ENCODE measurements around the gene CACNB4.

CACNB4 gene

GRCh38 chr2:152089238-152089637 is 9.6 kb downstream of the CACNB4 start:
- no peak for DNase-seq

GRCh38 chr2:152088006-152088405 is 10.8 kb downstream of the CACNB4 start:
- DNase-seq, result no peak

DNA sequence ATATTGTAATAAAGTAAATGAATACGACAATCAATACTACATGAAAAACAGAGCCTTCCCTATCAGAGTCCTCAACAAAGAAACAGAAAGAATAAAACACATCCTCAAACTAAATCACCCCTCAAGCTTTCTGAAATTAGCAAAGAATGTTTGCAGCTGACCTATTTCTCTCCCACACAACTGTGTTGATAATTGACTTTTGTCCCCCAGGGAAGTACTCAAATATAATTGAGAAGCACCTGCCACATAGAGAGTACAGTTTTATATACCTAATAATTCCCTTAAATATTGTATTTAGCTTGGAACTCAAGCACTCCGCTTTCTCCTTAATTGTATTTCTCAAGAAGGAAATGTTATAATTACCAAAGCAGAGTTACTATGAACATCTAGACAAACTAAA is 12.6 kb downstream of the CACNB4 start:
- no peak for DNase-seq

DNA sequence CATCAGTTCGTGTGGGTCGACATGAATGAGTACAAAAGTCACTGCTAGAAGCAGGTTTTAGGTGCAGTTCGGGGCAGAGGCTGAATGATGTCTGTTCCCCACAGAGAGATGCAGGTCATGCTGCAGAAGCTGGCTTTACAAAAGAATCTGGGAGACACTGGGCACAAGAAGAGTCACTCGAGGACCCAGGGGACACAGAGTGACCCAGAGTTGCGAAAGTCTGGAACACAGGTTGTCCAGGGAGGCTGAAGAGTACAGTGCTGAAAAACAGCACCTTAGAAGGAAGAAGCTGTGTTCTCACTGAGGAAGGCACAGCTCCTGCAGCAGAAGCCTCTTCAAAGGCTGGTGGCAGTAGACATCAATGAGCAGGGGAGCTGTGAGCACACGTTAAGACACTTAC is 14.8 kb downstream of the CACNB4 start:
- DNase-seq, result no peak

- DNase-seq, result no peak
Measured at GRCh38 chr2:152083202-152083875, 15.5 kb downstream of the CACNB4 start.

DNA sequence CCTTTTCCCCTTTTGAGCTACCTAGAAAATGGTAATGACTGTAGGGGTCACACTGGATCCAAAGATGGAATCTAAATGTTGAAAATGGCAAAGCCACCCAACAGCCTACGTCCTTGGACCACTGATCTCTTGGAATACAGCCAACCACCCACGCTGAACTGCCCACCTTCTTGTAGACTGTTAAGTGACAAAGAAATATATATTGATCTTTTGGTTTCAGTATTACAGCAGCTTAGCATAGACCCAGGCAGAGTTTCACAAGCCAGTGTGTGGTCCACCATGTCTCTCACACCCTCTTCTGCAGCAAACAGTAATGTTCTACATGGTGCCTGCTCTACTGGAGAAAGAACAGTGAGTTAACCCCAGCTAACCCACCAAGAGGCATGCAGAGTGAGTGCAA is 20.2 kb downstream of the CACNB4 start:
- no peak for DNase-seq

DNA sequence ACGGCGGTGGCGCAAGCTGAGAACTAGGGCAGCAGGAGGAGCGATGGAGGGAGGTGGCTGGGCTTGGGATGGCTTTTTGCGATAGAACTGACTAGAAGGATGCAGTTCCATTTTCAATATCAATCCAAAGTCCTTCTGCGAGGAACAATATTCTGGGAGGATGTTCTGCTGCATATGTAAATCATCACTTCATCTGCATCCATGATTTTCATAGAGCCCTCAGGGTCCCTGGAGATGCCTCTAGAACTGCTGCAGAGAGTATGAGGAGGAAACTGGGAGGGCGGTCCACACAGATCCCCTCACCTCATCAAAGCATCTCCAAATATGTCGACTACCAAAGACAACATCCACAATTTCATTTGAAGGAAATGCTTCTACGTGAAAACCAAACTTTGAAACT is 20.8 kb downstream of the CACNB4 start:
- DNase-seq, result no peak

DNA sequence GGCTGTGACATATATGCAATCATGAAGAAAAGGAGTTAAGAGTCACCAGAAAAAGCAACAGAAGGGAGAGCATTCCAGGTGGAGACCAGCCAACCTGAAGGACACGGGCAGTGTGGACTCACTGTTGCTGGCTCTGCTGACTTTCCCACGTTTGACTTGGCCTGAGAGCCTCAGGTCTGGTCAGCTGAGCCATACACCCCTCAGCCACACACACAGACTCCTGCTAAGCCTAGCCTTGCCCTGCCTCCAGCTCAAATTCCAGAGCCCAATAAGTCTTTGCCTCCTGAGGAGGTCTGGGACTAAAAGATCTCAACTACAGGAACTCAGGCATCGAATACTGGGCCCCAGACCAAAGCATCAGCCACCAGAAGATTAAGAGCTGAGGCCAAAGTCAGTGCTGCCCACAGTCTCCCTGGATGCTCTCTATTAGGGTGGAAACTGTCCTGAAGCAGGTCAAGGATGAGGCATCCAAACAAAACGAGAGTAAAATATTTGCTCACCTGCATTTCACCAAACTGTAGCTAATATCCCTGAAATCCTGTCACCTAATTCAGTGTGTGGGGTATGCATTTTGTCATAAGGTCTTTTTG is 23.3 kb downstream of the CACNB4 start:
- DNase-seq, result no peak

DNA sequence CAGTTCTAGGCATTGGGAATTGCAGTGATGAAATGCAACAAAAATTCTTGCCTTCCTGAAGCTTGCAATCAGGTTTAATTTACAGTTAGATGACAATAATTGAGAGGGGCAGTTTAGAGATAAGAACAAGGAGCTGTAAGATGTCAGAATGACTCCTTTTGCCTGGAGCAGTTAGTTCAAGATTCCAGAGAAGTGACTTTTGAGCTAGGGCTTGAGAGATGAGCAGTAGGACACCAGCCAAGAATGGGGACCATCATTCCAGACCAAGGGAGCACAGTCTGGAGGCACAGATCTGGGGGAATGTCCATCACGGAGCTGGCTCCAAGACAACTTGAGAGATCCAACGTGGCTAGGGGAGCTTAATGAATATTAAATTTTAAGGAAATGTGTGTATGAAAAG is 26.8 kb downstream of the CACNB4 start:
- DNase-seq, result no peak

GRCh38 chr2:152071518-152071917 is 27.3 kb downstream of the CACNB4 start:
- DNase-seq, result no peak

GRCh38 chr2:152071092-152071491 is 27.8 kb downstream of the CACNB4 start:
- no peak for DNase-seq

DNA sequence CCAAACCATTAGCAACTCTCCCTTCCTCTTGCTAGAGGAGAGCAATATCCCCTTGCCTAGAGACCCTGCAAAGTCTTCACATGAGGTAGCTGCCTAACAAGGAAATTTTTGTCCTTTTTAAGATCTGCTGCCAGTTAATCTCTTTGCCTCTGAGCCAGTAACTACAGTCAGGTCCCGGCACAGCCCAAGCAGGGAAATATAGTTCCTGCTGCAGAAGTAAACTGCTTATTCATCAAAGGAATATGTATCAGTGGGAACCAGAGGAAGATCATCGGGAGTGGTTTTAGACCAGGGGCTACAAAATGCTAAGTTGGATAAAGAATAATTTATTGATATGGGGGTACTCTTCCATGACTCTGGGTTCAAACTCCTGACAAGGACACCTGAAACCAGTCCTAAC is 30.6 kb downstream of the CACNB4 start:
- no peak for DNase-seq

GRCh38 chr2:152067823-152068222 is 31.0 kb downstream of the CACNB4 start:
- no peak for DNase-seq

- no peak for DNase-seq
Measured at GRCh38 chr2:152065945-152066344, 32.9 kb downstream of the CACNB4 start.

DNA sequence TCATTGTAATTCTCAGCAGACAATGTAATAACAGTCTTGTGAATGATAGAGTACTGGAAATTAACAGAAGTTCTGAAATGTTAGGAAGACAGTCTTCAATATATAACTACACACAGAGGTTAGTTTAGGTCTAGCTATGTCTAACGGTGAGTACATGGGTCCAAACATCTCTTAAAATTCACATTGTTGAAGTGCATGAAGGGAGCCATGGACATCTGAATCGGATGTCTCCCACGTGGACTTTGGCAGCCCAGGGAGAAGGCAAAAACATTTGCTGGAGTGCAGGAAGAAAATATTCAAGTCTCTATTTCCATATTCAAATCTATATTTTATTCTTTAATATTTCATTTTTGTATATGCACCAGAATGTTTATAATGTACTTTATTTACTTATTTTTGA is 34.8 kb downstream of the CACNB4 start:
- no peak for DNase-seq

DNA sequence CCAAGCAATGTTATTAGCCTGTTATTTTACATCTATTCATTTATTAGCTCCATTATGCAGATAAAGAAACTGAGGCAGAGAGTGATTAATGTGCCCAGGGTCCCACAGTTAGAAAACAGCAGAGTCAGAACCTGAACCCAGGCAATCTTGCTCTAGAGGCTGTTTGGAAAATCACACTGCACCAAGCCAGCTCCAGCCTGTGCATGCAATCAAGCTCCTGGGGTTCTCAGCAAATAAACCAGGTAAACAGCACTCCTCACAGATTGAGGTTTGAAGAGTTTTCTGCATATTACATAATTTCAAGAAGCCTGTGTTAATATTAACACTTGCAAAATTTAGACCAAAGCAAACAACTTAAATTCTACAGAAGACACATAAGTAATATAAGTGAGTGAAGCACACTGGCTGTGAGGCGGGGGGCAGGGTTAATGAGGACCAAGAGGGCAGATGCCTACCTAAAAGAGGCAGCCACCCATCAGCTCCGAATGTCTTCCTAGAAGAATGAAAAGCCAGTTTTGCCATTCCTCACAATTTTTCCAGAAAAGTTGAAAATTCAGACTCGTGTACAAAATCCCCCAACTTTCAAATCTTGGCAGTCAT is 35.4 kb downstream of the CACNB4 start:
- no peak for DNase-seq

DNA sequence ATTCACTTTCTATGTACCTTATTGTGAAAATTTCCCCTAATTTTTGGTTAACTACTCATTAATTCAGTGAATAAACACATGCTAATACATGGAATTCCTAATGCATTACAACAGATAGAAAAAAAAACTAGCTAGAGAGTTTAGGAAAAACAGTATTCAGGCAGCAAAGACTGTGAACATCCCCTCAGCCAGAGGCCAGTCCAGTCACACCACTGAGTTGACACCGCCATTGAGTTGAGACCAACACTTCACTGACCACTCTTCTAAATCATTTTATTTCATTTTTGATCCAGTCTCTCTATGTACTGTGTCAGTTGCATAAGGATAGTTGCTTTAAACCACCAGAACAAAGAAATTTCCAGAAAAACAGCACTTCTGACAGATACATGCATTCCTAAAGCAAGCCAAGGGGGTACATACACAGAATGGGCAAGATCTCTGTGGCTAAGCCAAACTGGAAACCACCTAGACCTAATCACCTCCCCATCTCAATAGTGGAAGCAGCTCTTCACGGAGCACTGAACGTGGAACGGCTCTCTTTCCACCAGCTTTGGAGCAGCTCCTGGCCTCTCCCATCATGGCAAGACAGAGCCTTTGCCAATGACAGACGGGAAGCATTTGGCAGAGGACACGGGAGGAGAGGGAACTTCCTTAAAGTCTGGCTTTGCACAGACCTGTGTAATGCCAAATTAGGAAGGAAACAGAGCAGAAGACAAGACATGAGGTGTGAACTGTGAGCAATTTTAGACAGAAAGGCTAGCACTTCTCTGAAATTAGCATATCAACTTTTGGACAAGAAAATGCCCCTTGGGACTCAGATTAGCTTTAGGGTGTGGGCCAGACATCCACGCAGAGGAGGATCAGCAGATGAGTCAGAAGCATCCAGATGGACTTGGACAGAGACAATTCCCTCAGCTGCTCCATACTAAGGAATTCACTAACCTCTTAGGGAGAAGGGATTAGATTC is 36.4 kb downstream of the CACNB4 start:
- DNase-seq, result no peak

GRCh38 chr2:152061383-152061782 is 37.5 kb downstream of the CACNB4 start:
- no peak for DNase-seq

DNA sequence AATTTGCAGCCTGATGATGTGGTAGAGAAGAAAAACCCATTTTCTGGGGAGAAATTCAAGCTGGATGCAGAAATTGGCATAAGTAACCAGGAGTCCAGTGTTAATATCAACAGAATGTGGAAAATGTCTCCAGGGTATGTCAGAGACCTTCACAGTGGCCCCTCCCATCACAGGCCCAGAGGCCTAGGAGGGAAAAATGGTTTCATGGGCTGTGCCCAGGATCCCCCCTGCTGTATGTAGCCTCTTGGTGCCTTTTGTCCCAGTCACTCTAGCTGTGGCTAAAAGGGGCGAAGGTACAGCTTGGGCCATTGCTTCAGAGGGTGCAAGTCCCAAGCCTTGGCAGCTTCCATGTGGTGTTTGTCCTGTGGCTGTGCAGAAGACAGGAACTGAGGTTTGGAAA is 40.2 kb downstream of the CACNB4 start:
- no peak for DNase-seq

DNA sequence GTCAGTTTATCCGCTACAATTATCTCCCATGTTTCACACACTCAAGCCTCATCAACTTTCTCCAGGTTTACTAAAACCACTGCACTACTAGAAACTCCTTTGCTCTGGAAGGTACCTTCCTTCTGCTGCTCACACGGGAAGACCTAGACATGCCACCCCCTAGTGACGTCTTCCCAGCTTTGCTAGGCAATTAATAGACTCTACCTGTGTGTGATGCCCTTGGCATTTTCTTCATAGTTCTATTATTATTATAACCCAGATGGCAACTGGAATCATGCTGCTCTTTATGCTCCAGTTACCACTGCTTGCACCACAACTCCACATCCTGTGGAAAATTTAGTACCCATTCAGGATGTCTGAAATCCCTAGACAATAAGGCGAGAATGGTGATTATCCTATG is 42.4 kb downstream of the CACNB4 start:
- no peak for DNase-seq

- no peak for DNase-seq
Measured at GRCh38 chr2:152055366-152056108, 43.3 kb downstream of the CACNB4 start.
